Hepatocyte (in vitro differentiated cells): ENCODE measurements around the gene KRTAP5-4. TPM values are rescaled to one million over a fixed set of nuclear protein-coding genes. Genes with fewer than 3 reads are reported as not detected.

ENCODE experiments used
- DNase-seq: peaks from one replicate; pipeline ENCODE4 v3.0.0-alpha.2; 2016; ENCODE audit warnings: low spot score
- H2AFZ ChIP-seq: fragments of 200-600 bp; sonication (generic); 2 replicates; pipeline ENCODE4 v1.6.0; 2016; ENCODE audit warnings: antibody characterized with exemption, mild to moderate bottlenecking
- H3K27ac ChIP-seq: fragments of 200-600 bp; sonication (generic); 2 replicates; pipeline ENCODE4 v1.5.1; 2016; ENCODE audit warnings: mild to moderate bottlenecking
- H3K27me3 ChIP-seq: fragments of 200-600 bp; sonication (generic); 2 replicates; pipeline ENCODE4 v1.6.1; 2016
- H3K36me3 ChIP-seq: fragments of 200-600 bp; sonication (generic); replicated peaks from 2 replicates; pipeline ENCODE4 v1.5.1; 2016; ENCODE audit warnings: low read depth; ENCODE audit not compliant: insufficient read depth
- H3K4me1 ChIP-seq: fragments of 200-600 bp; sonication (generic); 2 replicates; pipeline ENCODE4 v1.5.1; 2016; ENCODE audit warnings: mild to moderate bottlenecking, moderate library complexity; ENCODE audit not compliant: insufficient read depth
- H3K4me2 ChIP-seq: fragments of 200-600 bp; sonication (generic); 2 replicates; pipeline ENCODE4 v1.6.0; 2016
- H3K4me3 ChIP-seq: fragments of 200-600 bp; sonication (generic); 2 replicates; pipeline ENCODE4 v1.5.1; 2016; ENCODE audit warnings: mild to moderate bottlenecking
- H3K79me2 ChIP-seq: fragments of 200-600 bp; sonication (generic); 2 replicates; pipeline ENCODE4 v1.6.0; 2017; ENCODE audit warnings: mild to moderate bottlenecking
- H3K9me2 ChIP-seq: fragments of 200-600 bp; sonication (generic); replicated peaks from 2 replicates; pipeline ENCODE4 v1.6.0; 2017; ENCODE audit warnings: mild to moderate bottlenecking; ENCODE audit not compliant: insufficient read depth
- H3K9me3 ChIP-seq: fragments of 200-600 bp; sonication (generic); 2 replicates; pipeline ENCODE4 v1.5.1; 2016; ENCODE audit warnings: low read depth, mild to moderate bottlenecking
- H4K20me1 ChIP-seq: fragments of 200-600 bp; sonication (generic); 2 replicates; pipeline ENCODE4 v1.6.0; 2016; ENCODE audit warnings: mild to moderate bottlenecking; ENCODE audit not compliant: insufficient read depth, poor library complexity, severe bottlenecking
- EZH2 ChIP-seq: fragments of 200-600 bp; sonication (generic); IDR thresholded peaks from 2 replicates; pipeline ENCODE4 v1.6.1; 2016; ENCODE audit warnings: antibody characterized with exemption, mild to moderate bottlenecking, borderline replicate concordance
- EZH2phosphoT487 ChIP-seq: fragments of 200-600 bp; sonication (generic); IDR thresholded peaks from one replicate; pipeline ENCODE4 v1.6.1; 2018; ENCODE audit warnings: antibody characterized with exemption, mild to moderate bottlenecking, low read depth, moderate library complexity; ENCODE audit not compliant: unreplicated experiment, severe bottlenecking
- WGBS: methylation state at CpG from one replicate; pipeline ENCODE4 v1.1.6; 2016; ENCODE audit warnings: low lambda C conversion rate; ENCODE audit errors: missing lambda C conversion rate; 5-methylcytosine and 5-hydroxymethylcytosine counted together
- polyA plus RNA-seq: library from polyadenylated mRNA; unstranded; fragments of >200 nt; fragmentation: Nextera tagmentation; extraction: Ambion mirVana; gene quantifications from 2 replicates; pipeline ENCODE4 v1.2.1, GENCODE V29; 2016
- total RNA-seq: library from RNA; depleted of rRNA; stranded (reverse); fragments of >200 nt; gene quantifications from 2 replicates; pipeline ENCODE4 v1.2.3, GENCODE V29; 2014
- TF ChIP-seq, protein P1 (sequence below): fragments of 200-600 bp; sonication (generic); IDR thresholded peaks from 2 replicates; pipeline ENCODE4 v1.5.1; 2016; ENCODE audit warnings: antibody characterized with exemption, mild to moderate bottlenecking; ENCODE audit not compliant: poor library complexity

Gene KRTAP5-4
- total and polyA plus RNA-seq, 2 experiments from 2014 or later: not detected

DNA sequence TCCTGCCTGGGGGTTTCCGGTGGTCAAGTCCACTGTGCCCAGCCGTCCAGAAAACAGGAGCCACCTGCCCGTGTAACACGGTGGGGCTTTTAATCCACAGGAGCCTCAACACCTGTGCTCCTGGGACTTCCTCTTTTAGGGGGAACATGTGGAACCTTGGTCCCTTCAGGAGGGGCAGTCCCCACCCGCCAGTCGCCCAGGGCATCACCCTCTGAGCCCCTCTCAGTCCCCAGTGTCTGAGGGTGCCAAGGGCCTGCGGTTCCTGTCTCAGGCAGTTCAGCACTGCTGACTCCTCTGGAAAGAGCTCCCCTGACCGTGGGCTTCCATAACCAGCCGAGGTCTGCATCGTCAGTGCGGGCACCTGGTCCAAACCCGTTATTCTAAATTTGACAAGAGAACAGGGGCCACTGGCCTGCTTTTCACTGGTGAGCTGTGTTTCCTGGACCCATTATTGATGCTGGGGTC lies 23.5 kb upstream of the KRTAP5-4 start:
- Histone ChIP-seq H3K9me2 (no peaks in the 10 kb centered on the region), H3K9me3 (no peaks in the 10 kb centered on the region), H2AFZ (no peak overlapping the region), H3K4me2 (no peak overlapping the region), H3K27me3 (no peaks in the 10 kb centered on the region), H3K4me1 (no peaks in the 10 kb centered on the region), H3K4me3 (no peak overlapping the region), H4K20me1 (no peaks in the 10 kb centered on the region), H3K36me3 (no peaks in the 10 kb centered on the region), H3K27ac (no peak overlapping the region), H3K79me2 (no peaks in the 10 kb centered on the region)
- WGBS: 93% methylated on average over 12 of the region's 12 CpGs
- no peak for DNase-seq
- TF ChIP-seq EZH2: no peak
- no peak for TF ChIP-seq EZH2phosphoT487
- TF ChIP-seq, protein P1, sequence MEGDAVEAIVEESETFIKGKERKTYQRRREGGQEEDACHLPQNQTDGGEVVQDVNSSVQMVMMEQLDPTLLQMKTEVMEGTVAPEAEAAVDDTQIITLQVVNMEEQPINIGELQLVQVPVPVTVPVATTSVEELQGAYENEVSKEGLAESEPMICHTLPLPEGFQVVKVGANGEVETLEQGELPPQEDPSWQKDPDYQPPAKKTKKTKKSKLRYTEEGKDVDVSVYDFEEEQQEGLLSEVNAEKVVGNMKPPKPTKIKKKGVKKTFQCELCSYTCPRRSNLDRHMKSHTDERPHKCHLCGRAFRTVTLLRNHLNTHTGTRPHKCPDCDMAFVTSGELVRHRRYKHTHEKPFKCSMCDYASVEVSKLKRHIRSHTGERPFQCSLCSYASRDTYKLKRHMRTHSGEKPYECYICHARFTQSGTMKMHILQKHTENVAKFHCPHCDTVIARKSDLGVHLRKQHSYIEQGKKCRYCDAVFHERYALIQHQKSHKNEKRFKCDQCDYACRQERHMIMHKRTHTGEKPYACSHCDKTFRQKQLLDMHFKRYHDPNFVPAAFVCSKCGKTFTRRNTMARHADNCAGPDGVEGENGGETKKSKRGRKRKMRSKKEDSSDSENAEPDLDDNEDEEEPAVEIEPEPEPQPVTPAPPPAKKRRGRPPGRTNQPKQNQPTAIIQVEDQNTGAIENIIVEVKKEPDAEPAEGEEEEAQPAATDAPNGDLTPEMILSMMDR: no peak

DNA sequence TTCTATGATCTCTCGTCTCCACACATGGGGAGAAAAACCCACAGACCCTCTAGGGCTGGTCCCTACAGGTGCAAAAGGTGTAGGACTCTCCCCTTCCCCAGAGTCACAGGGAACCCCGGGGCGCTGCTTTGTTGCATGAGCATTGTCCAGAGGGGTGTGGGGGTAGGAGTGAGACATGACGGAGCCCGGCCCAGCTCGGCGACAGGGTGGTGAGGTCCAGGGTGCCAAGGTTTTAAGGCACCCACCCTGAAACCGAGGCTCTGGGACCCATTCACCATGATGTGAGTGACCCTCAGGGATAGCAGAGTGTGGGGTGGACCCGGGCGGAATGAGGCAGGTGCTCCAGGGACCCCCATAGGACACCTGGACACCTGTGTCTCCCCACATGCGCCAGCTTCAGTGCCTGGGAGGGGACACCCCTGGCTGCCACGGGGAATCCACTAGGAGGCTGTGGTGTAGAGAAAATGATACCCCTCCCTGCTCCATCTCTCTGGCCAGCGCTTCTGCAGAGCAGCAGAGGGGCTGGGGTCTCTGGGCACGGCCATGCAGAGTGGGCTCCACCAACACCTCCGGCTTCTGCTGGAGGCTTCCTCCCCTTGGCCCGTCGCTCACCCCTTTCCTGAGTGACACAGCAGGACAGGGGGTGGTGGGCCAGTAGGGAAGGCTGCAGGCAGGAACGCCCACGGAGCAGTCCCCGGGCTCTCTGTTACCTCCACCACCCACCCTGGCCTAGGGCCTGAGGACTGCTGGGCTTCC lies 22.8 kb upstream of the KRTAP5-4 start:
- no peak for DNase-seq
- Histone ChIP-seq H3K79me2 (no peaks in the 10 kb centered on the region), H4K20me1 (no peaks in the 10 kb centered on the region), H3K4me1 (no peaks in the 10 kb centered on the region), H3K9me2 (no peaks in the 10 kb centered on the region), H3K27me3 (no peaks in the 10 kb centered on the region), H3K9me3 (no peaks in the 10 kb centered on the region), H2AFZ (no peak overlapping the region), H3K36me3 (no peaks in the 10 kb centered on the region), H3K4me3 (no peak overlapping the region), H3K4me2 (no peak overlapping the region), H3K27ac (no peak overlapping the region)
- no peak for TF ChIP-seq EZH2
- TF ChIP-seq, protein P1: no peak
- TF ChIP-seq EZH2phosphoT487: no peak
- 93% methylated on average over 19 of the region's 20 CpGs for WGBS

DNA sequence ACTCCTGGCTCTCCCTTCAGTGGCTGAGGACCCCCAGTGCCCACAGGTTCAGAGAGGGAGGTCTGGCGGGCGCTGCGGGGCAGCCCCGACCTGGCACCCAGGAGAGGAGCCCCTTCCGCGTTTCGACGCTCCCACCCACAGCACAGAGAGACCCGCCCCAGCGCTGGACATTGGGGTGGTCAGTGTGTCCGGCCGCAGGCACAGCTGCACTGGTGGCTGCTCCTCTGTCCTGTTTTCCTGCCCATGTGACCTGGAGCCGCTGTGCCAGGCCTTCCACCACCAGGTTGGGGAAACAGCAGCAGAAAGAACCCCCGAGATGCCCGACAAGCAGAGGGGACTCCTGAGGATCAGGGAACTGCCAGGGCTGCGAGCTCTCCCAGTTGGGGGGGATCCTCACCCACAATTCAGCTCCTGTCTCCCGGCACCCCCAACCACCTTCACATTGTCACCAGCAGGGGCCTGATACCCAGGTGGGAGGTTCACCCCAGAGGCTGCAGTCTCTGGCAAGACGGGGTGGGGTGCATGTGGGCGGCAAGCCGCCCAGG lies 21.3 kb upstream of the KRTAP5-4 start:
- H3K4me3 ChIP-seq: no peak overlapping the region
- H3K4me1 ChIP-seq: no peaks in the 10 kb centered on the region
- no peaks in the 10 kb centered on the region for H3K36me3 ChIP-seq
- H3K79me2 ChIP-seq: no peaks in the 10 kb centered on the region
- WGBS: 96% methylated on average over 14 of the region's 20 CpGs
- H2AFZ ChIP-seq: no peak overlapping the region
- no peaks in the 10 kb centered on the region for H4K20me1 ChIP-seq
- TF ChIP-seq EZH2phosphoT487 (no peak), EZH2 (no peak)
- TF ChIP-seq, protein P1: no peak
- no peaks in the 10 kb centered on the region for H3K9me3 ChIP-seq
- H3K4me2 ChIP-seq: no peak overlapping the region
- no peak for DNase-seq
- no peaks in the 10 kb centered on the region for H3K27me3 ChIP-seq
- no peaks in the 10 kb centered on the region for H3K9me2 ChIP-seq
- H3K27ac ChIP-seq: no peak overlapping the region
